OCI-LY3 (cell line): Measurements from ENCODE around the gene PID1.

Experiments
- EZH2phosphoT487 ChIP-seq: fragments of 200-600 bp; shearing (Covaris generic); IDR thresholded peaks from 2 replicates; pipeline ENCODE4 v1.6.1; 2018; ENCODE audit warnings: antibody characterized with exemption, mixed run types, low read depth
- TF ChIP-seq, protein P1 (sequence below): fragments of 200-600, 300-600 bp; sonication (generic); IDR thresholded peaks from 2 replicates; pipeline ENCODE4 v1.5.1; 2014; ENCODE audit warnings: antibody characterized with exemption, low read length, low read depth

DNA sequence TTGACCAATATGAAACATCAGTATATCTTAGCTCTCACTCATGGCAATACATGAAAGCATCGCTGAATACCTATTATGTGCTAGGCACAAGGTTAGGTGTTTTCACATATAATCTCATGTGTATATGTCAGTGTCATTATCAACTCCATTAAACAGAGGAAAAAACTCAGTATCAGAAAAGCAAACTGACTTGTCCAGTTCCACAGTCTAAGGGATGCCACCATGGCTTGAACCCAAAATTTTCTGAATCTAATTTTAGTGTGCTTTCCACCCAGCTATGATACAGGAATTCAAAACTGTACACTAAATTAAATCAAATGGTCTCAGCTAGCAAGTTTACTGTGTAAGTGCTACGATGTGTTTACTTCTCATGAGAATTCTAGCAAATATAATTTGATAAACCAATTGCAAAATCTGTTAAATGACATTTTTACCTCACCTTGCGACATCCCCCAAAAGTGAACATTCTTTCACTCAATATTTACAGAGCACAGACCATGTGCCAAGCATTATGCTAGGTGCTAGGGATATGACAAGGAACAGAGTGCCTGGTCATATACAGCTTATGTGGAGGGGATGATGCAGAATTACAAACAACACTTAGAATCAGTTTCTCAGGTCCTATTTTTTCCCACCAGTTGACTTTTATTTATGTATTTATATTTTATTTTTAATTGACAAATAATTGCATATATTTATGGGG lies 211.6 kb downstream of the PID1 start:
- TF ChIP-seq, protein P1, sequence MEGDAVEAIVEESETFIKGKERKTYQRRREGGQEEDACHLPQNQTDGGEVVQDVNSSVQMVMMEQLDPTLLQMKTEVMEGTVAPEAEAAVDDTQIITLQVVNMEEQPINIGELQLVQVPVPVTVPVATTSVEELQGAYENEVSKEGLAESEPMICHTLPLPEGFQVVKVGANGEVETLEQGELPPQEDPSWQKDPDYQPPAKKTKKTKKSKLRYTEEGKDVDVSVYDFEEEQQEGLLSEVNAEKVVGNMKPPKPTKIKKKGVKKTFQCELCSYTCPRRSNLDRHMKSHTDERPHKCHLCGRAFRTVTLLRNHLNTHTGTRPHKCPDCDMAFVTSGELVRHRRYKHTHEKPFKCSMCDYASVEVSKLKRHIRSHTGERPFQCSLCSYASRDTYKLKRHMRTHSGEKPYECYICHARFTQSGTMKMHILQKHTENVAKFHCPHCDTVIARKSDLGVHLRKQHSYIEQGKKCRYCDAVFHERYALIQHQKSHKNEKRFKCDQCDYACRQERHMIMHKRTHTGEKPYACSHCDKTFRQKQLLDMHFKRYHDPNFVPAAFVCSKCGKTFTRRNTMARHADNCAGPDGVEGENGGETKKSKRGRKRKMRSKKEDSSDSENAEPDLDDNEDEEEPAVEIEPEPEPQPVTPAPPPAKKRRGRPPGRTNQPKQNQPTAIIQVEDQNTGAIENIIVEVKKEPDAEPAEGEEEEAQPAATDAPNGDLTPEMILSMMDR, result no peak
- TF ChIP-seq EZH2phosphoT487, result no peak
